Stimulated activated CD4-positive, alpha-beta T cell treated with anti-CD3 and anti-CD28 coated beads, Interleukin-4, amount 100 ng/mL, for 4 hours (primary cell): Measurements from ENCODE around the gene ODF2.
"Not testable (repeated sequence)": the region's sequence is repeated elsewhere in the genome, so short reads cannot be mapped to it uniquely, and the experiment has no call there.

Source experiments
- DNase-seq, 2 experiments: peaks; one replicate each; pipeline ENCODE4 v3.0.0-alpha.2; 2020

The ODF2 gene

GRCh38 chr9:128424268-128424780 lies 31.5 kb upstream of the ODF2 start:
- no peak for DNase-seq

- no peak for DNase-seq
Observed at GRCh38 chr9:128428644-128429512, 26.9 kb upstream of the ODF2 start.

- no peak for DNase-seq
Observed at GRCh38 chr9:128429513-128430086, 26.2 kb upstream of the ODF2 start.

GRCh38 chr9:128431207-128431606 lies 24.6 kb upstream of the ODF2 start:
- DNase-seq: no peak

- DNase-seq: no peak
Observed at GRCh38 chr9:128434340-128434739, 21.5 kb upstream of the ODF2 start.

- no peak for DNase-seq
Observed at GRCh38 chr9:128435611-128436010, 20.2 kb upstream of the ODF2 start.

- peak; percentile 68 to 83 for DNase-seq
Observed at GRCh38 chr9:128438343-128439109, 17.3 kb upstream of the ODF2 start.

GRCh38 chr9:128439273-128439672 lies 16.5 kb upstream of the ODF2 start:
- DNase-seq: no peak

GRCh38 chr9:128442150-128442549 lies 13.7 kb upstream of the ODF2 start:
- no peak for DNase-seq

- not testable (repeated sequence) for DNase-seq
Observed at GRCh38 chr9:128446505-128446904, 9.3 kb upstream of the ODF2 start.

GRCh38 chr9:128448746-128449145 lies 7.1 kb upstream of the ODF2 start:
- no peak for DNase-seq

- no peak for DNase-seq
Observed at GRCh38 chr9:128454991-128455390, 815 bp upstream of the ODF2 start.

- peak; percentile 63 to 68 for DNase-seq
Observed at GRCh38 chr9:128456613-128457061, 831 bp downstream of the ODF2 start.

GRCh38 chr9:128457207-128457606 lies 1.4 kb downstream of the ODF2 start:
- DNase-seq: no peak

GRCh38 chr9:128459011-128459410 lies 3.2 kb downstream of the ODF2 start:
- no peak for DNase-seq

- DNase-seq: no peak
Observed at GRCh38 chr9:128469070-128469469, 13.3 kb downstream of the ODF2 start.

GRCh38 chr9:128470560-128470959 lies 14.8 kb downstream of the ODF2 start:
- no peak for DNase-seq

- no peak for DNase-seq
Observed at GRCh38 chr9:128473104-128473503, 17.3 kb downstream of the ODF2 start.

- DNase-seq: no peak
Observed at GRCh38 chr9:128475867-128476266, 20.1 kb downstream of the ODF2 start.

- no peak for DNase-seq
Observed at GRCh38 chr9:128479262-128479661, 23.5 kb downstream of the ODF2 start.

GRCh38 chr9:128481561-128481960 lies 25.8 kb downstream of the ODF2 start:
- DNase-seq: no peak

- no peak for DNase-seq
Observed at GRCh38 chr9:128482186-128482585, 26.4 kb downstream of the ODF2 start.

GRCh38 chr9:128484686-128485413 lies 29.0 kb downstream of the ODF2 start:
- DNase-seq: no peak
